ENCODE measurements around the gene PYGM.
A peak's percentile ranks its signal among the peaks of the same experiment; 100 is the strongest.

The PYGM gene

GRCh38 chr11:64774144-64774543 is 14.4 kb upstream of the PYGM start:
- no peak for TF ChIP-seq CTCF (IDR thresholded peaks at IDR 0.05)
- DNase-seq, result peak in 1 of 2 donors; percentile 7
- Histone ChIP-seq H3K27me3 (no peaks in the 10 kb centered on the region), H3K4me1 (peaks cover 0 to 61% (median 42%) of the 10 kb centered on the region in 4 donors), H3K4me3 (no peak overlapping the region), H3K36me3 (peaks cover 73 to 81% (median 75%) of the 10 kb centered on the region in 3 donors), H3K9me3 (no peaks in the 10 kb centered on the region), H3K27ac (no peak overlapping the region)
- intact Hi-C loops (cut with DNase I; ENCODE audit: low total_unique reads), result no loop called here

GRCh38 chr11:64772303-64773018 is 12.7 kb upstream of the PYGM start:
- no peak for DNase-seq
- H3K4me3 ChIP-seq, result no peak overlapping the region
- peaks cover 0 to 68% (median 48%) of the 10 kb centered on the region in 4 donors for H3K4me1 ChIP-seq
- H3K27me3 ChIP-seq, result no peaks in the 10 kb centered on the region
- intact Hi-C loops (cut with DNase I; ENCODE audit: low total_unique reads), result no loop called here
- no peak for TF ChIP-seq CTCF (IDR thresholded peaks at IDR 0.05)
- peaks cover 90 to 94% (median 92%) of the 10 kb centered on the region in 3 donors for H3K36me3 ChIP-seq
- H3K9me3 ChIP-seq, result no peaks in the 10 kb centered on the region
- peak overlapping the region in 1 of 2 donors; percentile 20 for H3K27ac ChIP-seq

GRCh38 chr11:64771861-64772260 is 12.1 kb upstream of the PYGM start:
- intact Hi-C loops (cut with DNase I; ENCODE audit: low total_unique reads), result no loop called here
- TF ChIP-seq CTCF (IDR thresholded peaks at IDR 0.05), result no peak
- no peak overlapping the region for H3K27ac ChIP-seq
- H3K36me3 ChIP-seq, result peaks cover 96 to 99% (median 98%) of the 10 kb centered on the region in 3 donors
- H3K27me3 ChIP-seq, result no peaks in the 10 kb centered on the region
- H3K9me3 ChIP-seq, result no peaks in the 10 kb centered on the region
- H3K4me3 ChIP-seq, result no peak overlapping the region
- peaks cover 0 to 64% (median 46%) of the 10 kb centered on the region in 4 donors for H3K4me1 ChIP-seq
- DNase-seq, result no peak

- Histone ChIP-seq H3K4me1 (peaks cover 0 to 51% (median 33%) of the 10 kb centered on the region in 4 donors), H3K4me3 (no peak overlapping the region), H3K27me3 (no peaks in the 10 kb centered on the region), H3K9me3 (no peaks in the 10 kb centered on the region), H3K27ac (no peak overlapping the region), H3K36me3 (peaks cover 99 to 100% (median 100%) of the 10 kb centered on the region in 3 donors)
- intact Hi-C loops (cut with DNase I; ENCODE audit: low total_unique reads), result no loop called here
- no peak for TF ChIP-seq CTCF (IDR thresholded peaks at IDR 0.05)
- DNase-seq, result peak in 1 of 2 donors; percentile 16
Measured at GRCh38 chr11:64770120-64770519, 10.3 kb upstream of the PYGM start.

- Histone ChIP-seq H3K4me3 (no peak overlapping the region), H3K27ac (no peak overlapping the region), H3K27me3 (no peaks in the 10 kb centered on the region), H3K4me1 (peaks cover 0 to 52% (median 32%) of the 10 kb centered on the region in 4 donors), H3K9me3 (no peaks in the 10 kb centered on the region), H3K36me3 (peaks cover 99 to 100% (median 100%) of the 10 kb centered on the region in 3 donors)
- no peak for TF ChIP-seq CTCF (IDR thresholded peaks at IDR 0.05)
- intact Hi-C loops (cut with DNase I; ENCODE audit: low total_unique reads), result no loop called here
- DNase-seq, result no peak
Measured at GRCh38 chr11:64769283-64769682, 9.5 kb upstream of the PYGM start.

Measured in tibial artery (tissue), 4 donors.